Activated CD4-positive, alpha-beta T cell treated with anti-CD3 and anti-CD28 coated beads, Interleukin-2, Interleukin-4, amounts not matched to agents 100 ng/mL and 50 ng/mL, durations not matched to agents 16 hours and 8 hours (primary cell): Measurements from ENCODE around the gene MRE11.

ENCODE experiments used
- DNase-seq: peaks from one replicate; pipeline ENCODE4 v3.0.0-alpha.2; 2020; ENCODE audit warnings: low spot score

Gene MRE11

GRCh38 chr11:94493281-94494125 lies at the start of gene MRE11, which contains the start of gene ANKRD49:
Gene MRE11, minus strand, starts transcription at chr11:94493844. Its CDS starts 1,043 bp downstream, at chr11:94492801.
Gene ANKRD49, plus strand, starts transcription at chr11:94493984. Its CDS starts 2,710 bp downstream, at chr11:94496694.
- DNase-seq, result peak; percentile 96

GRCh38 chr11:94539420-94539819 lies 45.8 kb upstream of the MRE11 start:
- no peak for DNase-seq

GRCh38 chr11:94537031-94537600 lies 43.5 kb upstream of the MRE11 start:
- no peak for DNase-seq

- no peak for DNase-seq
Observed at GRCh38 chr11:94536386-94536785, 42.7 kb upstream of the MRE11 start.

GRCh38 chr11:94533696-94534630 lies 40.3 kb upstream of the MRE11 start:
- DNase-seq, result no peak

GRCh38 chr11:94533206-94533605 lies 39.6 kb upstream of the MRE11 start:
- no peak for DNase-seq

GRCh38 chr11:94532211-94532610 lies 38.6 kb upstream of the MRE11 start:
- no peak for DNase-seq

DNA sequence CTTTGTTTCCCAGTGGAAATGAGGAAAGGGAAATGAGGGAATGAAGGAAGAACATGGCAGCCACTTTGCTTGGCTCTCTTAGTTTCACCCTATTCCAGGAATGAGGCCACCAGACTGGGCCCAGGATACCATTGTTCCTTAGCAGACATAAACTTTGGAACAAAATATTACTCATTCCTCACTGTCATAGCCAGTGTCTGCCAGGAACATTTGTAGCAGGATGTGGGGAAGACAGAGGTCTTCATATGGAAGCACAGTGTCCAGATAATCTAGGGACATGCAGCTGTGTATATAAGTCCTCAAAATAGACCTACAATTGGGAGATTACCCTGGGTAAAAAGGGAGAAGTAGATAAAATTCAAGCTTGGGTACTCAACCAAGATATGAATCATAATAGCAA lies 34.9 kb upstream of the MRE11 start:
- no peak for DNase-seq

DNA sequence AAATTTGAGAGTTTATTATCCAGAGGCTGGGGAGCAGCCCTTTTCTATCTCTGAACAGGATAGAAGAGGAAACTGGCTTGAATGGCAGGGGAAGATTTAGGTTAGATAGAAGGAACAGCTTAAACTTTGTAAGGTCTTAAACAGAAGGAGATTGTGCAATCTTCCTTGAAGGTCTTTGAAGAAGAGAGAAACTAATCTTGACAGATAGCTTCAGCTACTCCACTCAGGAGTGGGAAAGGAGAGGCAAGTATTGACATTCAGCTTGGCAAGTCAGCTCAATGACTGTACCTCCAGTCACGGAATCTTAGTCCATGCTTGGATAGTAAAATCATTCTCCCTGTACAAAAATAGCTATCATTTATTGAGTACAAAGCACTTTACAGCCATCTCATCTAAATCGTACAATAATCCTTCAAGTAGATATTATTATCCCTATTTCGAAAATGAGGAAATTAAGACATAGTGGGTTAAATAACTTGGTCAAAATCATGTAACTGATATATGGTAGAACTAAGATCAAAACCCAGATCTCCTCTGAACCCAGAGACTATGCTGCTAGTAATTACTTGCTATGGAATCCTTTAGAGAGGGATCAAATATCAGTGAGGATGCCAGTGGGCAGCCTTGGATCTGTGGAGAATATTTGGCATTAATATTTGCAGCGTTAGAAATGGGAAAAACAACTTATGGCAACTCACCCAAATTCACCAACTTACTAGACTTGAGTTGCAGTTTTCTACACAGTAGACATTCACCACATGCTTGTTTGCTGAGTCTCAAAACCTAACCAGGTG lies 33.2 kb upstream of the MRE11 start:
- no peak for DNase-seq

GRCh38 chr11:94525546-94526324 lies 32.1 kb upstream of the MRE11 start:
- DNase-seq, result no peak

DNA sequence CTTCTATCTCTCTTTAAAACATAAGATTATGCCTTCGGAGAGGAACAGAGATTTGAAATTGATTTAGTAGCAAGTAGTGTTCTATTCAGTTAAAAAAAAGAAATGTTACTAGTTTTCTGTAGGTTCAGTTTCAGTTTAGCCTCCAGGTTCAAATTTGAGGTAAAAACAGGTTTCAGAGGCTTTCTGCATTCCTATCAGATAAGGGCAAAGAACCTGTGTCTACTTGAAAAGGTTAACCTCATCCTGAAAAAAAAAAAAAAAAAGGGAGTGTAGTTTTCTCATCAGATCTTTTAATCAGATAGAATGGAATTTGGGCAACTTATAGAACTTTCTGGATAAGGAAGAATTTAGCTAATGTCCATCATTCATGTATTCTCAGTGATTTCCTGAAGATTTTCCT lies 30.7 kb upstream of the MRE11 start:
- no peak for DNase-seq

GRCh38 chr11:94521684-94522083 lies 28.0 kb upstream of the MRE11 start:
- no peak for DNase-seq

DNA sequence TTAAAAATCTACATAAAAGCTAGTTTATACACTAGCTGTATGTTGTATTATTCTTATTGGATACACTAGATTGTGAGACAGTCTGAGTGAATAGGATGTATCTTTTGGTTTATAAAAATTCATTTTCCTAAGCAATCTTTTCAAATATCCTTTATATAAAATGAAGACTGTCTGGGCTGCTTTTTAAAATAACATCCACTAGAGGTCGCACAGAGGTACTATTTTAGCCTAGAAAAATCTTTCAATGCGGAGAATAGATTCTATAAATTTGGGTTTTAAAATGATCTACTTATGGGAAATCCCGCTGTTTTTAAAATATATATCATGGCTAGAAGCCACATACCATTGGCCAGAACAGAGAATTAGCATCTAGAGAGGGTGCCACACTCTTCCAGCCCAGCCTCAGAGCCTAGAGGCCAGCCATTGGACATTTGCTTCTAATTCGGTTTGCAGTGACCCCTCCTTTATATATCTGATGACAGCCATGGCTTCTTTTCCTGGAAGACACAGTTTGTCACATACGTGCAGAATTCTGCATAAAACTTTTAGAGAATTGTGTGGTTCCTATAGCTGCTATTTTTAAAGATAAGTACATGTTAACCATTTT lies 25.9 kb upstream of the MRE11 start:
- DNase-seq, result peak; percentile 31

DNA sequence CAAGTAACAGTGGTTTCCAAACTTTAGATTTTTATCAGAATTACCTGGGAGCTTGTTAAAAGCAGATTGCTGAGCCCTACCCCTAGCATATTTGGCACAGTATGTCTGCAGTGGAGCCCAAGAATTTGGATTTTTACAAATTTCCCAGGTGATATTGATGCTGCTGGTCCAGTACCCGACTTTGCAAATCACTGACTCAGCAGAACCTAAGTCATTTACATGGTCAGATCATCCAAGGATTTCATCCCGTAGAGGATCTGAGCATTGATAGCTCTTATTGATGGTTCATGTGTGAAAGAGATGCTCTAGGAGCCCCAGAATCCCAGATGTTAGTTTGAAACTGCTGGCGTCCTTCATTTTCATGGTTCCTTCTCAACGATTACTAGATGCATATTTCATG lies 24.7 kb upstream of the MRE11 start:
- no peak for DNase-seq

DNA sequence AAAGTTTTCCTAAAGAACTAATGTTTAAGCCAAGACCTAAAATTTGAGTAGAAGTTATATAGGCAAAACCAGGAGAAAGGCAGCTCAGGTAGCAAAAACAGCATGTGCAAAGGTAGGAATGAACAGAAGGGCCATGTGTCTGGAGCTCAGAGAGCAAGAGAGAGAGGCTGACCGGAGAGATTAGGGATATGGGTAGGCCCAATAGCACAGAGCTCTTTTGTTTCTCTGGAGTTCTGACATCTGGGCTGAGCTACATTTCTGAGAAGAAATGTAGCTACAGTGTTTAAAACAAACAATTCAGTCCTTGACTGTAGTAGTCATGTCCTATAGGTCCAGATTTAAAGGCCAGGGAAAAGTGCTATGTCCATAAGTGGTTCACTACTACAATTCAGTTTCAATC lies 23.1 kb upstream of the MRE11 start:
- DNase-seq, result no peak

DNA sequence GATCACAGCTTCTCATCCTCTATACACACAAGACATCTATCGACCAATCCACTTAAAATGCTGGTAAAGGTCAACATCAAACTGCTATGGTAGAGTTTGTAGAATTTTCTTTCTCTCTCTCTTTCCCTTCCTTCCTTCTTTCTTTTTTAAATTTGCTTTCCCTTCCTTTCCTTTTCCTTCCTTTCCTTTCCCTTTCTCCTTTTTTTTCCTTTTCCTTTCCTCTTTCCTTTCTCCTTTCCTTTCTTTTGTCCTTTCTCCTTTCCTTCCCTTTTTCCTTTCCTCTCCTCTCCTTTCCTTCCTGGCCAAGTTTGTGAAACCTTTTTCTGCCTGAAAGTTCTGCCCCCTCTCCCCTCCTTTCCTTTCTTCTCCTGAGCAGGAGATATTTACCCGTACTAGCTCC lies 21.8 kb upstream of the MRE11 start:
- no peak for DNase-seq

DNA sequence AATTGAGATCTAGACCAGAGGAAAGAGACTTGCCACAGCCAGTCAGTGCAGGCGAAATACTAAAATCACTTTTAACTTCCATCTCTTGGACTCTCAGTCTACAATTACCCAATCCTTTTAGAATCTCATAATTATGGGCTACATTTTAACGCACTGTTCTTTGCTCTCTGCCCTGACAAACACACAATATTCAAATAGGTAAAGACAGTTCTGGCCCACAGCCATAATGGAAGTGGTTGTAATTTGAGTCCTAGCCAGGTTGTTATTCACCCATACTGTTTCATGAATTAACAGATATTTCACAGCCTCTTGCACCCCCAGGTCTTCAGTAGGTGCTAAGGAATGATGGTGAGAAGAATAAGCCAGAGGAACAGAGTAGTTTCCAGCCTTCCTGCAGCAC lies 19.4 kb upstream of the MRE11 start:
- DNase-seq, result no peak

DNA sequence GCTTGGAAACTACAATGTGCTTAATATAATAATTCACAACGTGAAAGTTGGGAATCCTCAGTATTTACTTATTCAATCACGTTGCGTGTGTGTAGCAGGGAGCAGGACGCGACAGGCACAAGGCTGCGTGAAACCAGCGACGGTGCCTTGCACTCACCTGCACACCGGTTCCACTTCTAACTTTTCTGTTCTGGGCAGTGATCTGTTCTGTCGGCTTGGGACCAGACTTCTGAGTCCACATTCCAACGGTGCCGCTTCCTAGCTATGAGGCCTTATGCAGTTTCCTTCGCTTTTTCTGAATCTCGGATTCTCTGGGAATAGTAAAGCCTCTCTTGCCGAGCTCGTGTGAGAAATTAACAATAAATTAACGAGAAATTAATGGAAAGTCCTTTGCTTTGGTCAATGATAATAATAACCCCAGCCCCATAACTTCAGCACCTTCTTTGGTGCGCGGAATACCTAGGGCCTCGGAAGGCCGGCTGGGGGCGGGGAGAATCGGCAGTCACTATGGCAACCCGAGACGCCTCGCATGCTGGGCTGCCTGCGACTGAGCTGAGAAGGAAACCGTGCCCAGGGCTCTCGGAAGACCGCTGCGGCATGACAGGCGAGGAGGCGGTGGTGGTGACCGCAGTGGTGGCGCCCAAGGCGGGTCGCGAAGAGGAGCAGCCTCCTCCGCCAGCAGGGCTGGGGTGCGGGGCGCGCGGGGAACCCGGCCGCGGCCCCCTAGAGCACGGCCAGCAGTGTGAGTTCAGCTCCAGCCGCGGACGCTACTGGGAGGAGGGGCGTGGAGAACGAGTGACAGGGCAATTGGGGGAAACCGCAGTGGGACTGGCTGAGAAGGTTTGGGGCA lies 18.5 kb upstream of the MRE11 start, which contains the start of gene C11orf97:
TSS of gene C11orf97 (plus strand) at position 530 of the 850 bp plus-strand sequence. CDS start at position 598, 68 bp downstream.
- peak; percentile 42 for DNase-seq

- DNase-seq, result no peak
Observed at GRCh38 chr11:94507485-94507884, 13.8 kb upstream of the MRE11 start.
